BJ (cell line): ENCODE measurements around the gene SLC39A11. TPM values are rescaled to one million over a fixed set of nuclear protein-coding genes. Genes with fewer than 3 reads are reported as not detected.

Experiments used
- CTCF ChIA-PET: fragments of 350-600 bp; formaldehyde crosslinking; extraction: SDS; loops from one replicate; lab custom pipeline; 2021; ENCODE audit warnings: antibody characterized with exemption, inconsistent platforms; lab: Yijun Ruan, JAX
- POLR2A ChIA-PET: fragments of 300-600 bp; sonication (Branson Sonifier 250); formaldehyde crosslinking; extraction: SDS; loops from one replicate; lab custom pipeline; 2021; ENCODE audit warnings: antibody characterized with exemption; lab: Charles Lee
- DNase-seq: peaks from one replicate; pipeline ENCODE4 v3.0.0-alpha.2; 2011; ENCODE audit warnings: low read depth
- H3K27me3 ChIP-seq: 2 replicates; pipeline ENCODE4 v1.6.0; 2011; ENCODE audit warnings: low read length; ENCODE audit not compliant: control insufficient read depth, insufficient read depth
- H3K36me3 ChIP-seq: 2 replicates; pipeline ENCODE4 v1.5.1; 2011; ENCODE audit warnings: low read length; ENCODE audit not compliant: control insufficient read depth, insufficient read depth
- H3K4me3 ChIP-seq: 2 replicates; pipeline ENCODE4 v1.5.1; 2011; ENCODE audit warnings: low read depth, mild to moderate bottlenecking, control low read depth, low read length
- polyA plus RNA-seq: library from polyadenylated mRNA; depleted of rRNA; stranded (reverse); fragments of >200 nt; gene quantifications from 2 replicates; pipeline ENCODE4 v1.2.3, GENCODE V29; 2011
- TF ChIP-seq, protein P1 (sequence below): IDR thresholded peaks from 2 replicates; pipeline ENCODE4 v1.5.1; 2011; ENCODE audit warnings: low read depth, mild to moderate bottlenecking, control low read depth, inconsistent platforms, low read length, moderate library complexity; ENCODE audit not compliant: insufficient read depth

SLC39A11 gene
- polyA plus RNA-seq, 1 experiment: 20.9 TPM

DNA sequence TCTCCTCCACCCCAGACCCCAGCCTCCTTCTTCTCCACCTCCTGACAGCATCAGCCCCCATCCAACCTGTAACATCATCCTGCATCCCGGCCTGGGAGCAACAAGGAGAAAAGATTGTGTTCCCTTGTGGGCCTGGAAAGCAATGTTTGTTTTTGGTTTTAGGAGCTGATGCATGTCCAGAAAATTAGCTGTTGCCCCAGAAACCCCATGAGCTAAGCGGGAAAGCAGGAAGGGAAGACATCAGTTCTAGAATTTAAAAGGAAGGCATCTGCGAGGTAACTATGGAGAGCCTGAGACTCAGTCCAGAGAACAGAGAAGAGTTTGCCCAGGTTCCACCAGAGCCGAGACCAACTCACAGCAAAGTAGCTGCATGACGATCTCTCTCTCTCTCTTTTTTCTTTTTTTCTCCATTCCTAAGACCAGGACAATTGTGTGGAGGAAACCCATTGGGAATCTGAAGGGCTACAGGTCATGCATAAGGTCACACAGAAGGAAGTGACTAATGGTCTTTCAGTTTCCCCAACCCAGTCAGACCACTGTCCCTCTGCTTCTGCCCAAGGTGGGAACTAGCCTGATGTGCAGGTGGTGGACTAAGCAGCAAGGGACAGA lies 124.4 kb downstream of the SLC39A11 start:
- H3K36me3 ChIP-seq: no peaks in the 10 kb centered on the region
- ChIA-PET CTCF (interaction anchor here (1.0 to 1.3 kb wide), 3 partner anchors 12 to 18 kb away, joined by 3 read pairs; no protein-coding TSS in a partner anchor), POLR2A (no interaction called here)
- DNase-seq: no peak
- H3K4me3 ChIP-seq: no peak overlapping the region
- TF ChIP-seq, protein P1, sequence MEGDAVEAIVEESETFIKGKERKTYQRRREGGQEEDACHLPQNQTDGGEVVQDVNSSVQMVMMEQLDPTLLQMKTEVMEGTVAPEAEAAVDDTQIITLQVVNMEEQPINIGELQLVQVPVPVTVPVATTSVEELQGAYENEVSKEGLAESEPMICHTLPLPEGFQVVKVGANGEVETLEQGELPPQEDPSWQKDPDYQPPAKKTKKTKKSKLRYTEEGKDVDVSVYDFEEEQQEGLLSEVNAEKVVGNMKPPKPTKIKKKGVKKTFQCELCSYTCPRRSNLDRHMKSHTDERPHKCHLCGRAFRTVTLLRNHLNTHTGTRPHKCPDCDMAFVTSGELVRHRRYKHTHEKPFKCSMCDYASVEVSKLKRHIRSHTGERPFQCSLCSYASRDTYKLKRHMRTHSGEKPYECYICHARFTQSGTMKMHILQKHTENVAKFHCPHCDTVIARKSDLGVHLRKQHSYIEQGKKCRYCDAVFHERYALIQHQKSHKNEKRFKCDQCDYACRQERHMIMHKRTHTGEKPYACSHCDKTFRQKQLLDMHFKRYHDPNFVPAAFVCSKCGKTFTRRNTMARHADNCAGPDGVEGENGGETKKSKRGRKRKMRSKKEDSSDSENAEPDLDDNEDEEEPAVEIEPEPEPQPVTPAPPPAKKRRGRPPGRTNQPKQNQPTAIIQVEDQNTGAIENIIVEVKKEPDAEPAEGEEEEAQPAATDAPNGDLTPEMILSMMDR: no peak
- no peaks in the 10 kb centered on the region for H3K27me3 ChIP-seq

DNA sequence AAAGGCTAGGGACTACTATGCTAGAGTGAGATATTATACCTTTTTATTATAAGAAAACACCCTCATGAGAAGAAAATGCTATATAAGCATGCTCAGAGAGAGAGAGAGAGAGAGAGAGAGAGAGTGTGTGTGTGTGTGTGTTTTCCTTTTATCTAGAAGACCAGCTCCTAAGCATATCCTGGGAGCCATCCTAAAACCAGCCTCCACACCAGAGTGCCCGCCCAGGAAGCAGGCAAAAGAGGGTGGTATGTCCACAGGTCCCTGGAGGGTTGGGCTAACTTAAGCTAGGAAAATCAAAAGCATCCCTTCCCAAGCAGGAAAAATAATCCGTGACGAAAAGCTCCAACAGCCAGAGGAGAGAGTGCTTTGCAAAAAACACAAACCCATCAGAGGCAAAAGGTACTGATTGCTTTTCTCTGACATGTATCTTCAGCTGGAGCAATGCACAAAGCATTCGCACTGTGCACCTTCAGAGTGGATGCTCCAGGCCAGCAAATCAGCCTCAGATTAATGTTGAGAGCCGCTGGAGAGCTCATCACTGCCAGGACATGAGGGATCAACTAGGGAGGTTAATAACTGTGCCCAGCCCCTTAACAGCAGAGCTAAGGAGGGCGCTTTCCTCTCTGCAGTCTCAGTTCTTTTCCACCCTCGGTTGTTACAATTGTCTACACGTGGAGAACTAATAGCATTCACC lies 125.1 kb downstream of the SLC39A11 start:
- CTCF ChIA-PET: interaction anchor here (0.6 to 1.4 kb wide), 5 partner anchors 12 to 1290 kb away, joined by 3 to 4 read pairs (median 3); no protein-coding TSS in a partner anchor
- Histone ChIP-seq H3K36me3 (no peaks in the 10 kb centered on the region), H3K27me3 (no peaks in the 10 kb centered on the region), H3K4me3 (no peak overlapping the region)
- DNase-seq: no peak
- TF ChIP-seq, protein P1: no peak
- POLR2A ChIA-PET: no interaction called here

DNA sequence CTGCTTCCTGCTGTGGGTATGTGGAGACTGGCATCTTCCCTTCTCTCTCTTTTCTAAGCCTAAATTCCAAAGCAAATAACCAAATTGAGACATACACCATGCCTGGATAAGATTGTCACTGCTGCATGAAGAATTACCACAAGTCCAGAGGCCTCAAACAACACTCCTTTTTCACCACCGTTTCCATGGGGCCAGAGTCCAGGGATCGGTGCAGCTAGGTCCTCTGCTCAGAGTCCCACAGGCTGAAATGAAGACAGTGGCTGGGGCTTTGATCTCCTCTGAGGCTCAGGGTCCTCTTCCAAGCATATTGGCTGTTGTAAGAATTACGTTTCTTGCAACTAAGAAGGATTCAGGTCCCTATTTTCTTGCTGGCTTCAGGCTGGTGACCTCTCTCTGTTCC lies 130.4 kb downstream of the SLC39A11 start:
- ChIA-PET CTCF (no interaction called here), POLR2A (no interaction called here)
- no peak for DNase-seq
- TF ChIP-seq, protein P1: no peak
- Histone ChIP-seq H3K36me3 (no peaks in the 10 kb centered on the region), H3K4me3 (no peak overlapping the region), H3K27me3 (no peaks in the 10 kb centered on the region)

DNA sequence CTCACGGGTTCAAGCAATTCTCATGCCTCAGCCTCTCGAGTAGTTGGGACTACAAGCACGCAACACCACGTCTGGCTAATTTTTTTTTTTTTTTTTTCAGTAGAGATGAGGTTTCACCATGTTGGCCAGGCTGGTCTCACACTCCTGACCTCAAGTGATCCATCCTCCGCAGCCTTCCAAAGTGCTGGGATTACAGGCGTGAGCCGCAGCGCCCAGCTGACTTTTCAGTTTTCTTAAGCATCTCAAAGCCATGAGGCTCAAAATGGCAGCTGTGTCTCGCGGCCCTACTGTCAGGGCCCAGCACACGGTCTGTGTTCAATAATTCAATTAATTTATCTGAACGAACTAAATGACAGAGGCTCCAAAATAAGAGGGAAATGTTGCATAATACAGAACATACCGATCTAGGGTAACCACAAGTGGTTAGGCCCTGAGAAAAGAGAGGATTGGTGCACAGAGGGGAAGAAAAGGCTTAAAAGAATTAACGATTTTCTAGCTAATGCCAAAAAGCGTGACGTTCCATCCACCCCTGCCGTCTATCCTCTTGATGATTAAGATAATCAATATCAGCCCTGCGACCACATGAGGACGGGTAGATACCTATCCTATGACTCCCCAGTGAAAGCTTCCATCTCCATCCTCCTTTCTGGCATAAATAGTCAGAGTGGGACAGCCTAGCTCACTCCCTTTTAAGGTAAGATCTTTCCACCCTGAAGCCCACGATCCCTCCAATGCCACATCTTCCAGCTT lies 136.9 kb downstream of the SLC39A11 start:
- H3K27me3 ChIP-seq: no peaks in the 10 kb centered on the region
- POLR2A ChIA-PET: no interaction called here
- no peak overlapping the region for H3K4me3 ChIP-seq
- CTCF ChIA-PET: interaction anchor here (0.8 to 1.5 kb wide), 3 partner anchors 9 to 12 kb away, joined by 3 read pairs; no protein-coding TSS in a partner anchor
- TF ChIP-seq, protein P1: no peak
- no peaks in the 10 kb centered on the region for H3K36me3 ChIP-seq
- no peak for DNase-seq

DNA sequence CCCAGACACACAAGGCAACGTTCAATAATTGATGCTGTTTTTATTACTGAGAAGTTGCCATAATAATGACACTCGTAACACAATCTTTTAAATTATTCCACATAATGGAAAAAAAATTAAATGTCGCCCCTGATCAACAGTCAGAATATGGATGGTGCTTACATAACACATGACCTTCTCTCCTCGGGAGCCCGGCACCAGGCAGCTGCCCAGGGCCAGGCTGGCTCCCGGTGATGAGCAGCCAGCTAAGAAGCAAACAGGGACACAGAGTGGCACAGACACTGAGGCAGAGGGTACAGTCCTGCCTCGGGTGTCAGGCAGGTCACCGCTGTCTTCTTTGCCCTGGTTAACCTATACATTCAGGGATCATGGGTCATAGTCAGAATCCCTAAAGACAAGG lies 137.9 kb downstream of the SLC39A11 start:
- TF ChIP-seq, protein P1: no peak
- H3K4me3 ChIP-seq: no peak overlapping the region
- H3K36me3 ChIP-seq: no peaks in the 10 kb centered on the region
- no peak for DNase-seq
- no peaks in the 10 kb centered on the region for H3K27me3 ChIP-seq
- POLR2A ChIA-PET: interaction anchor here (0.6 kb wide), 1 partner anchor 347 kb away, joined by 17 read pairs; no protein-coding TSS in a partner anchor
- CTCF ChIA-PET: no interaction called here
